Fibroblast of peridontal ligament (primary cell): ENCODE measurements around the gene KDM3A.
A peak's percentile ranks its signal among the peaks of the same experiment; 100 is the strongest.

ENCODE experiments used
- DNase-seq: peaks from one replicate; pipeline ENCODE4 v3.0.0-alpha.2; 2010; ENCODE audit errors: extremely low read depth

Gene KDM3A

DNA sequence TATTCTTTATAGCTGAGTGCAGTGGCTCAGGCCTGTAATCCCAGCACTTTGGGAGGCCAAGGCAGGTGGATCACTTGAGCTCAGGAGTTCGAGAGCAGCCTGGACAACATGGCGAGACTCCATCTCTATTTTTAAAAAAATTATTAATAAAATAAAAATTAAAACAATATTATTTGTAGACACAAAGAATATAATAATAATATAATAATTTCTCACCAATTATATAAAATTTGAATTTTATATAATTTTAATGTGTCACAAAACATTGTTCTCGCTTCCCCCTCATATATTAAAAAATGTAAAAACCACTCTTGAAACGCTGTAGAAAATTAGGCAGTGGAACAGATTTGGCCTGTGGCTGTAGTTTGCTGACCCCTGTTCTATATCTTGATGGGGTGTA lies 5.6 kb upstream of the KDM3A start:
- no peak for DNase-seq

GRCh38 chr2:86436328-86436727 lies 4.8 kb upstream of the KDM3A start:
- DNase-seq, result no peak

DNA sequence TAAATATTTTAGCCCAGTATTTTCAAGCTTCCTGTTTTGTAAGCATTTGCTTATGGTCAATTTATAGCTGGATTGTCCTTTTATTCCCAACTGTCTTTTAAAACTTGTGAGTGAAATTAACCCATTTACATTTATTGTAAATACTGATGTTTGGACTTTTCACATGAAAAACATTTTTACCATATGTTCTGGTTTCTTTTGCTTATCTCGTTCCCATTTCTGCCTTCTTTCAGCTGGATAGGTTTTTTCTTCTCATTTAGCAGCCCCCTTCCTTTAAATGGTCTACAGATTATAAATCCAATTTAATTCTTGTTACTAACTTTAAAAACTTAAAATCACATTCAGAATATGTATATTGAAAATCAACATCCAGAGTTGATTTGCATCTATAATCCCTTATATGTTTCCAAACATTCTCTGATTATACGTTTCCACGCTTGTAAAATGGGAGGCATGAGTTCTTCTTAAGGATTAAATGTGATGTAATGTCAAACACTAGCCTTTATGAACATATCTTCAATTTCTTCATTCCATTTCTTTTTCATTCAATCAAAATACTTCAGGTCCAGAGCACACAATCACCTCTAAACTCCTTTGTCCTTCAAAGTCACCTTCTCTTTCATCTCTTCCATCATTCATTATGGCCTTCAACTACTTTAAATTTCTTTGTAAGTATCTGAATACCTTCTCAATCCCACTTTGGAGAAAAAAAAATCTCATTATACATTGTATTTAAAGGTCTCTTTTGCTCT lies 1.1 kb upstream of the KDM3A start:
- DNase-seq, result peak; percentile 8

- DNase-seq, result no peak
Measured at GRCh38 chr2:86441392-86441881, 266 bp downstream of the KDM3A start.

GRCh38 chr2:86441882-86442641 lies 891 bp downstream of the KDM3A start:
- DNase-seq, result peak; percentile 55

DNA sequence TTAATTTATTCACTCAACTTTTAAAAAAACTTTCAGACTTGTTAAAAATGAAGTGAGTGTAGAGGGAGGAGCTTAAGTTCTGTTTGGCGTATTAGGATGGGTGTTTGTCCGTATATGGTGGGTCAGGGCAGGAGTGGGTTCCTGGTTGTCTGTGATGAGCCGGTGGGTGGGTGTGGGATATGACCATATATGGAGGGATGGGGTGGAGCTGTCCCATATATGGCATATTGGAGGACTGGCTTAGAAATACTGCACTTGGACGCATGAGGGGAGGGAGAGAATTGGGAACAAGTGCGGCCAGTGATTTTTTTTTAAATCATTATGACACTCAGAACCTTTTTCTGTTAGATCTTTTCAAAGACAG lies 1.5 kb downstream of the KDM3A start:
- peak; percentile 89 for DNase-seq

DNA sequence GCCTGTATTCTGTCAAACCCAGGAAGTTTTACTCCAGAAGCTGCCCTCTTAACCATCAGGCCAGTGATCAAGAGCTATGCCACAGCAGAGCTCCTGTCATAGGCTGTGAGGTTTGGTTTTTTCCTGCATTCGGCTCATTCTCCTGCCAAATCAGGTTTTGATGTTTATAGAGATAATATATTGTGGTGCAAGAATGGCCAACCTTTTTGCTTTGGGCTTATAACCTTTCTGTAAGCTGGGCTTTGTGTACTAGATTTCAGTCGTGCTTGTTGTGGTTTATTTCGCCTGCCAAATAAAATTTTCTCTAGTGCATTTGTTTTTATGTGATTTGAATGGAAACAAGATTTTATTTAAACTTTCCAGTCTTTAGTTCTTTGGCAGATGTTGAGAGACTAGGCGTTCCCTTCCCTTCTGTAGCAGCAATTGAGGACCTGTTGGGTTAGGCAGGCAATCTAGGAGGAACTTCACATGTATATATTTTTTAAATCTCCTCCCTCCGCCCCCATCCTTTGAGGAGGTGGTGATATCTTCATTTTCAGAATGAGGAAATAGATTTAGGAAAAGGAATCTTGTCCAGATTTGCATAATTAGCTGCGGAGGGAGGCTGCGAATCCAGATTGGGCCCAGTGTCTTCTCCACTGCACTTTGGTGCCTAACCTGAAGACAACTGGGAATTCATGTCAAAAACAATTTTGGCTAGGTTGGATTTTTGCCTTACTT lies 2.6 kb downstream of the KDM3A start:
- DNase-seq, result peak; percentile 32

GRCh38 chr2:86445436-86445835 lies 4.3 kb downstream of the KDM3A start:
- no peak for DNase-seq

DNA sequence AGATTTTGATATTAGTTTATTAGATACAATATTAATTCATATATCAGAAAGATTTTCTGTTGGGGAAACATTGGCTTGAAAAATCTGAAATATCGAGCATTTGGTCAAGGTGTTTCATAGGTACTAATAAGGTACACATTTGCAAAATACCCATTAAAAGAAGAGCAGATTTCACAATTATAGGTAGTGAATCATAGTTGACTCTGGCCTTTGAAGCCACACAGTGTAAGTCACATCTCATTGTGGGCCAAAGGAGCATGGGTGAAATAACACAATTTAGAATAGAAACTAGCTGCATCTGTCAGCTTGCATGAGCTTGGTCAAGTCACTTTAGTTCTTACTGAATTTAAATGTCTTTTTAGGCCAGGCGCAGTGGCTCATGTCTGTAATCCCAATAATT lies 4.9 kb downstream of the KDM3A start:
- no peak for DNase-seq

DNA sequence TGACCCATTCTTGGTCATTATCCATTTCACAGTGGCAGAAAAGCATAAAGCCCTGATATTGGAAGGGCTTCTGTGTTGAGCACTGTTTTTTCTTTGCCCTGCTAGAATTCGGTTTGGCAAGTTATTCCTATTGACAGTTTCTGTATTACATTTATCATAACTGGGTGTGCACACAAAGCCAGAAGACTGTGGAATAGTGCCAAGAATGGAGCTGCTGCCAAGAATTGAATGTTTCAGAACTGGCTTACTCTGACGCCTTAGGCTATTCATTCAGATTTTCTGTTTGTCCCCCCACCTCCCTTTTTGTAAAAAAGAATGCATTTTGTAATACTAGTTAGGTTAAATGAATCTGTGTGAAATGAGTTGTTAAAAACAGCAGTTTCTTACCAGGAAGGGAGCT lies 12.7 kb downstream of the KDM3A start:
- peak; percentile 96 for DNase-seq

- DNase-seq, result no peak
Measured at GRCh38 chr2:86454238-86454637, 13.1 kb downstream of the KDM3A start.

DNA sequence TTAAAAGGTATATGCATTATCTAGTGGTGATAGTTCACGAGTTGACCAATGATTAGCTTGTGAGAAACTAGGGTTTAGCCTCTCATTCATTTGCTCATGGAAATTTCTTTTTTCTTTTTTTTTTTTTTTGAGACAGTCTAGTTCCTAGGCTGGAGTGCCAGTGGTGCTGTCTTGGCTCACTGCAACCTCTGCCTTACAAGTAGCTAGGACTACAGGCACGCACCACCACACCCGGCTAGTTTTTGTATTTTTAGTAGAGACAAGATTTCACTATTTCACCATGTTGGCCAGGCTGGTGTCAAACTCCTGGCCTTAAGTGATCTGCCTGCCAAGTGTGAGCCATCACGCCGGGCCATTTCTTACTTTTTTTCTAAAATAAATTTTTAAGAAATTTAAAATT lies 14.0 kb downstream of the KDM3A start:
- DNase-seq, result no peak

- no peak for DNase-seq
Measured at GRCh38 chr2:86461042-86461743, 20.0 kb downstream of the KDM3A start.

DNA sequence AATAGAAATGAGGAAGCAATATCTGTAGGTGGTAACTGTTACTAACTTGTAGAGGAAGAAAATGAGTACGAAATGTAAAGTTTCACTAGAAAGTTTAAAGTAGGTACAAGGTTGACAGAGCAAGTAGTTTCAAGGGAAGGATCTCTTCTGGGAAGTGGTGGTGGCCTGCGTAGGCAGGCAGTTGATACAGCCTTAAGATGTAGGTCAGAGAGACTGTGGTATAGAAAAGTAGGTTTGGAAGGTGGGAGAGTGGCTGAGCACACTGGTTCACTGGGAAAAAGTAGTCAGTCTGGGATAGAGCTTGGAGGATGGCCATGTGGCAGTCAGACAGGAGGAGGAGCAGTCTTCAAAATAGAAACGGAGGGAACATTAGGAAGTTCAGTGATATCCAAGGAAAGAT lies 23.5 kb downstream of the KDM3A start:
- DNase-seq, result no peak

DNA sequence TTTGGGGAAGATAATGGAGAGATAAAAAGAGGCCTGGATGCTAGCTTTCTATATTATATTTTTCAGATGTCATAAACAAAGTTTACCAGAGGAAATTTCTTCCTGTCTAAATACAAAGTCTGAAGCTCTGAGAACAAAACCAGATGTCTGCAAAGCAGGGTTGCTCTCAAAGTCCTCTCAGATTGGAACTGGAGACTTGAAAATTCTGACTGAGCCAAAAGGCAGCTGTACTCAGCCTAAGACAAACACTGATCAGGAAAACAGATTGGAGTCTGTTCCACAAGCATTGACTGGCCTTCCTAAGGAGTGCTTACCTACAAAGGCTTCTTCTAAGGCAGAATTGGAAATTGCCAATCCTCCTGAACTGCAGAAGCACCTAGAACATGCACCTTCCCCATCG lies 25.1 kb downstream of the KDM3A start:
- peak; percentile 42 for DNase-seq

GRCh38 chr2:86468162-86469033 lies 27.2 kb downstream of the KDM3A start:
- DNase-seq, result no peak

DNA sequence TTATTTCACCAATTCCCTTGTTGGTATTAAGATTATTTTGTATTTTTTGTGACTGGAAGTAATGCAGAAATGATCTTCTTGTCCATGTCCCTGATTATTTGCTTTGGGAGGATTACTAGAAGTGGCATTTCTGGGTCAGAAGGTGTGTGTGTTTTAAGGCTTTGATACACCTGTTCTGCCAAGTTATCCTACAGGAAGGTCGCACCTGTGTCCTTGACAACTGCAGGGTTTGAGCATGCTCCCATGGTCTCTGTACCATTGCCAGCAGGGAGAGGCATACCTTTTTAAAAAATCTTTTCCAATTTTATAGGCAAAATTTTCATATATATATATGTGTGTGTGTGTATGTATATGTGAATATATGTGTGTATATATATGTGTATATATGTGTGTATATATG lies 29.7 kb downstream of the KDM3A start:
- no peak for DNase-seq

GRCh38 chr2:86471637-86472036 lies 30.5 kb downstream of the KDM3A start:
- no peak for DNase-seq

GRCh38 chr2:86476092-86476491 lies 34.9 kb downstream of the KDM3A start:
- DNase-seq, result peak; percentile 82

- DNase-seq, result no peak
Measured at GRCh38 chr2:86476918-86477317, 35.7 kb downstream of the KDM3A start.

GRCh38 chr2:86477349-86477748 lies 36.2 kb downstream of the KDM3A start:
- peak; percentile 33 for DNase-seq
